Left lung (tissue), 10 donors: ENCODE measurements around the gene ZC3HAV1L. TPM values are rescaled to one million over a fixed set of nuclear protein-coding genes. Genes with fewer than 3 reads are reported as not detected.

Source experiments
- ATAC-seq: fragments of 200-7000 bp; cut with Tn5 transposase; one replicate; pipeline ENCODE4 v1.9.1; 2020; ENCODE audit warnings: moderate library complexity
- DNase-seq, 4 donors: peaks; one replicate each; pipeline ENCODE4 v3.0.0-alpha.2; 2013 to 2020
- H3K27ac ChIP-seq, 2 donors: fragments of 200-600 bp; sonication (generic) in 1 of 2; one replicate each; pipeline versions ENCODE4 v1.5.0 to v1.8.0; 2020 to 2021
- H3K27me3 ChIP-seq, 2 donors: fragments of 200-600 bp; sonication (generic) in 1 of 2; one replicate each; pipeline versions ENCODE4 v1.5.0 to v1.8.0; 2020 to 2021
- H3K36me3 ChIP-seq, 2 donors: fragments of 200-600 bp; sonication (generic) in 1 of 2; one replicate each; pipeline versions ENCODE4 v1.5.0 to v1.8.0; 2020 to 2021
- H3K4me1 ChIP-seq, 2 donors: fragments of 200-600 bp; one replicate each; pipeline ENCODE4 v1.8.0; 2021
- H3K4me3 ChIP-seq, 2 donors: fragments of 200-600 bp; sonication (generic) in 1 of 2; one replicate each; pipeline versions ENCODE4 v1.5.0 to v1.8.0; 2020 to 2021; ENCODE audit warnings: mild to moderate bottlenecking in 1 of 2
- H3K9me3 ChIP-seq, 2 donors: fragments of 200-600 bp; sonication (generic) in 1 of 2; one replicate each; pipeline versions ENCODE4 v1.5.0 to v1.8.0; 2020 to 2021
- CTCF ChIP-seq, 2 donors: fragments of 200-600 bp; sonication (generic) in 1 of 2; IDR thresholded peaks; one replicate each; pipeline versions ENCODE4 v1.5.0 to v1.8.0; 2021; ENCODE audit warnings: antibody characterized with exemption in 2 of 2
- intact Hi-C, 2 donors: fragments of 100-400 bp; cut with DNase I; formaldehyde crosslinking; loops; one replicate each; pipeline versions ENCODE4 v1.11.2 to v1.14.2; 2022
- polyA plus RNA-seq, 6 donors: library from polyadenylated mRNA; unstranded; fragments of 120-200 nt; gene quantifications; one replicate each; pipeline ENCODE4 v1.2.1, GENCODE V29; 2013; ENCODE audit not compliant: insufficient read length in 6 of 6
- total RNA-seq, 2 donors: library from RNA; stranded (reverse); fragmentation: NEBNext Ultra II Directional; extraction: Animal tissue kit (Norgen Biotek cat#: 25700); gene quantifications; one replicate each; pipeline ENCODE4 v1.2.1, GENCODE V29; 2021
- donor health status: DM: no; HTN: yes; CAD: no.
- donor health status: DM: no; HTN: no; CAD: no.

ZC3HAV1L gene
- total and polyA plus RNA-seq, 8 donors = 8.4 to 27.9 (median 23.9) TPM

GRCh38 chr7:138981332-138982203, 54.3 kb downstream of the ZC3HAV1L start, which contains the start of gene KIAA1549:
KIAA1549 (minus strand) TSS chr7:138981389; CDS start chr7:138981269, 120 bp downstream.
- Histone ChIP-seq H3K27ac (no peak within 1 kb of the TSS), H3K27me3 (peaks cover 0 to 40% of the 10 kb centered on the region in 2 donors), H3K36me3 (no peaks in the 10 kb centered on the region), H3K4me3 (peak within 1 kb of the TSS; percentile 51 to 52), H3K9me3 (no peaks in the 10 kb centered on the region), H3K4me1 (peaks cover 0 to 17% of the 10 kb centered on the region in 2 donors)
- TF ChIP-seq CTCF (IDR thresholded peaks at IDR 0.05) = no peak
- DNase-seq (peak in 3 of 4 donors; percentile 61 to 91 (median 80)), ATAC-seq (peak; percentile 93)
- intact Hi-C loops = loop anchor here in 1 of 2 donors (10.0 kb wide), 1 partner anchor 97 kb away; no protein-coding TSS in a partner anchor

DNA sequence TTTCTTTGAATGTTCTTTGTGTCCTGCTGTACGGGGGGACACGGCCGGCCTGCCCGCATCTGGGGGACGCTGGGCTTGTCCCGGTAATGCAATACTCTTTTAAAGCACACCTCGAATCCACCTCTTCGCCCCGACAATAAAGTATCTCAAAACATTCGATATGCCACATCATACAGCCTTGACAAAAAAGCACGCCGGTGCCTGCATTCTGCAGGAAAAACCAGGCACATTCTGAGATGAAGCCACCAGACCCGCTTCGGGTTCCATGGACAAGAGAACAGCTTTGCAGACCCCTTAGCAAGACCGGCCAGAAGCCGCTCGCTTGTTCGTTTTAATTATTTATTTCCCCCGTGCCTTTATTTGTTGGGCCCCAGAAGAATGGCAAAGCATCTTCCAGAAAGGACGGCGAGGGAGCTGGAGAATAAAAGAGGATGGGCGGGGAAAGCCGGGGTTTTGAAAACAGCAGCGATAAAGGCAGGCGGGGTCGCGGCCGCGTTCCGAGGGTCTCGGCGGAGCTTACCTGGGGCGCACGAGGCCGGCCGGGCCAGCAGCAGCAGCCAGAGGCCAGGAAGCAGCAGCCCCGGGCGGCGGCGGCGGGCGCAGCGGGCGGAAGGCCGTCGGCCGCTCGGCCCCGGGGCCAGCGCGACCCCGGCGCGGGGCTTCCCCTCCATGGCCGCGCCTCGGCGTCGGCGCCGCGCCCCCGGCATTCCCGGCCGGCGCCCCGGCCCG, 55.1 kb downstream of the ZC3HAV1L start:
- no peak for DNase-seq
- H3K9me3 ChIP-seq = no peaks in the 10 kb centered on the region
- peaks cover 0 to 17% of the 10 kb centered on the region in 2 donors for H3K4me1 ChIP-seq
- H3K36me3 ChIP-seq = no peaks in the 10 kb centered on the region
- peak overlapping the region; percentile 51 to 52 for H3K4me3 ChIP-seq
- H3K27me3 ChIP-seq = peaks cover 0 to 40% of the 10 kb centered on the region in 2 donors
- TF ChIP-seq CTCF (IDR thresholded peaks at IDR 0.05) = no peak
- peak; percentile 28 for ATAC-seq
- intact Hi-C loops = loop anchor here in 1 of 2 donors (10.0 kb wide), 1 partner anchor 96 kb away; no protein-coding TSS in a partner anchor
- H3K27ac ChIP-seq = no peak overlapping the region

DNA sequence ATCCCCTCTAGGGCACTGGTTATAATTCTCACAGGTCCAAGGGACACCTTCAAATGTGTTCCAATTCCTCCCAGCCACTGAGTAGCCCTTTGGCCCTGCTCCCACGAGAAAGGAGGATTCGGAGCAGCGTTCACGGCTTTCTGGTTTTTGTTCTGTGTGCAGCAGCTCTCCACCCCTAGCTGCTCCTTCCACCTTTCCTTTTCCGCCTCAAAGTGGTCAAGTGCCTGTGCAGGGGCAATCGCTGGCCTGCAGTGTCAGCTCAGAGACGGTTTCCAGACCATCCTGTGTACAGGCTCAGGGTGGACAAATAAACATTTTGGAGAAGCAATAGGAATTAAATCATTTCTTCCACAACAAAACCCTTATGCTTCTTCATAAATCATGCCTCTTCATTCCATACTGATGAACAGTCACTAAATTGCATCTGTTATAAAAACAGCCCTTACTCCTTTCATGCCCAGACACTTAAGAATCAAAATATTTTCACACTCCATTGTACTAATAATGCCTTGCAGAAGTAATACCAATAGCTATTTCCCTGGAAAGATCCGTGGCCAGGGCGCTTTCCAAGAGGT, 55.8 kb downstream of the ZC3HAV1L start:
- DNase-seq (no peak), ATAC-seq (no peak)
- Histone ChIP-seq H3K4me3 (peak overlapping the region; percentile 51 to 52), H3K27ac (no peak overlapping the region), H3K27me3 (peaks cover 0 to 40% of the 10 kb centered on the region in 2 donors), H3K9me3 (no peaks in the 10 kb centered on the region), H3K4me1 (peaks cover 0 to 17% of the 10 kb centered on the region in 2 donors), H3K36me3 (no peaks in the 10 kb centered on the region)
- no peak for TF ChIP-seq CTCF (IDR thresholded peaks at IDR 0.05)
- intact Hi-C loops = loop anchor here in 1 of 2 donors (10.0 kb wide), 1 partner anchor 95 kb away; no protein-coding TSS in a partner anchor

- Histone ChIP-seq H3K27me3 (peaks cover 0 to 40% of the 10 kb centered on the region in 2 donors), H3K27ac (no peak overlapping the region), H3K4me1 (peaks cover 0 to 17% of the 10 kb centered on the region in 2 donors), H3K9me3 (no peaks in the 10 kb centered on the region), H3K36me3 (no peaks in the 10 kb centered on the region), H3K4me3 (no peak overlapping the region)
- no peak for ATAC-seq
- TF ChIP-seq CTCF (IDR thresholded peaks at IDR 0.05) = peak in 1 of 2 donors; percentile 12
- DNase-seq = no peak
- intact Hi-C loops = no loop called here
Measured at GRCh38 chr7:138979226-138979979, 56.4 kb downstream of the ZC3HAV1L start.
